GM12878 (cell line): Measurements from ENCODE around the gene ERC2. TPM values are rescaled to one million over a fixed set of nuclear protein-coding genes. Genes with fewer than 3 reads are reported as not detected.

Source experiments
- ATAC-seq: fragments of 200-7000 bp; cut with Tn5 transposase; 3 replicates; pipeline ENCODE4 v1.9.1; 2020; ENCODE audit warnings: mild to moderate bottlenecking, moderate library complexity
- BruUV-seq: library from RNA; stranded (reverse); fragments of 400-500 nt; replicated peaks from 2 replicates; lab custom pipeline; 2021; lab: Mats Ljungman, UMichigan
- CTCF ChIA-PET: fragments of 300-600 bp; sonication (Branson Sonifier 250); formaldehyde crosslinking; extraction: SDS; loops from one replicate; lab custom pipeline; 2021; ENCODE audit warnings: inconsistent platforms; lab: Yijun Ruan, JAX
- POLR2A ChIA-PET: fragments of 350-600 bp; formaldehyde crosslinking; extraction: SDS; loops from one replicate; lab custom pipeline; 2021; ENCODE audit warnings: inconsistent platforms; lab: Charles Lee
- RAD21 ChIA-PET: fragments of 300-600 bp; sonication (Branson Sonifier 250); formaldehyde crosslinking; loops from one replicate; lab custom pipeline; 2023; ENCODE audit warnings: antibody characterized with exemption; ENCODE audit not compliant: unreplicated experiment; lab: Charles Lee
- SMC1A ChIA-PET: fragments of 300-600 bp; sonication (Branson Sonifier 250); formaldehyde crosslinking; loops from one replicate; lab custom pipeline; 2023; ENCODE audit not compliant: unreplicated experiment, uncharacterized antibody; lab: Charles Lee
- DNase-seq: peaks from one replicate; pipeline ENCODE4 v3.0.0-alpha.2; 2011; ENCODE audit warnings: low read depth, low spot score
- FAIRE-seq: peaks from 3 replicates; lab custom pipeline; 2011; peaks lifted over from hg19 to GRCh38; lab: Jason Lieb, UNC
- H2AFZ ChIP-seq: 2 replicates; pipeline ENCODE4 v1.6.0; 2011; ENCODE audit warnings: low read depth, low read length, control low read depth; ENCODE audit not compliant: control insufficient read depth
- H3K27ac ChIP-seq: 2 replicates; pipeline ENCODE4 v1.5.1; 2011; ENCODE audit warnings: control low read depth; ENCODE audit not compliant: control insufficient read depth, insufficient read depth
- H3K27me3 ChIP-seq, 2 experiments: replicated peaks in 1 of 2; 2 replicates each; pipeline versions ENCODE4 v1.6.0 to v1.6.1; 2011; ENCODE audit warnings: low read length in 1 of 2; ENCODE audit not compliant: control insufficient read depth in 2 of 2, insufficient read depth in 2 of 2
- H3K36me3 ChIP-seq, 2 experiments: 2 replicates each; pipeline ENCODE4 v1.5.1; 2011; ENCODE audit warnings: low read length in 1 of 2; ENCODE audit not compliant: control insufficient read depth in 2 of 2, insufficient read depth in 2 of 2
- H3K4me1 ChIP-seq: 2 replicates; pipeline ENCODE4 v1.6.1; 2011; ENCODE audit warnings: mild to moderate bottlenecking, low read length, moderate library complexity, mixed read lengths; ENCODE audit not compliant: control insufficient read depth, insufficient read depth
- H3K4me2 ChIP-seq: 2 replicates; pipeline ENCODE4 v1.6.0; 2011; ENCODE audit warnings: control low read depth; ENCODE audit not compliant: control insufficient read depth, insufficient read depth
- H3K4me3 ChIP-seq: fragments of 200-600 bp; sonication (generic); 2 replicates; pipeline ENCODE4 v1.5.1; 2016
- H3K79me2 ChIP-seq: 2 replicates; pipeline ENCODE4 v1.6.0; 2011; ENCODE audit warnings: low read length; ENCODE audit not compliant: control insufficient read depth, insufficient read depth
- H3K9ac ChIP-seq: 2 replicates; pipeline ENCODE4 v1.8.0; 2011; ENCODE audit warnings: low read length, control low read depth, mixed read lengths; ENCODE audit not compliant: control insufficient read depth, insufficient read depth
- H3K9me3 ChIP-seq: replicated peaks from 3 replicates; pipeline ENCODE4 v1.5.1; 2011; ENCODE audit warnings: mild to moderate bottlenecking, low read length; ENCODE audit not compliant: control insufficient read depth, insufficient read depth
- H4K20me1 ChIP-seq: 2 replicates; pipeline ENCODE4 v1.6.0; 2011; ENCODE audit not compliant: control insufficient read depth, insufficient read depth
- ATF3 ChIP-seq: IDR thresholded peaks from 2 replicates; pipeline ENCODE4 v1.6.1; 2011; ENCODE audit warnings: low read depth, mild to moderate bottlenecking, low read length, moderate library complexity, borderline replicate concordance; ENCODE audit errors: extremely low read depth
- CHD1 ChIP-seq: IDR thresholded peaks from 2 replicates; pipeline ENCODE4 v1.6.1; 2012; ENCODE audit warnings: low read depth, low read length, improper control_type of control experiment
- EP300 ChIP-seq, 2 experiments: fragments of 150-350 bp in 1 of 2; IDR thresholded peaks; 2 replicates each; pipeline ENCODE4 v1.6.1; 2011 to 2012; ENCODE audit warnings: low read depth in 2 of 2, low read length in 2 of 2, borderline replicate concordance in 1 of 2, improper control_type of control experiment in 1 of 2, inconsistent platforms in 1 of 2; ENCODE audit not compliant: control insufficient read depth in 1 of 2
- ETV6 ChIP-seq, 2 experiments: fragments of 450-650 bp in 1 of 2; IDR thresholded peaks in 1 of 2; conservative IDR thresholded peaks in 1 of 2; 2 replicates each; pipeline ENCODE4 v1.6.1; 2014; ENCODE audit warnings: antibody characterized with exemption in 1 of 2, borderline replicate concordance in 1 of 2, low read depth in 1 of 2, mild to moderate bottlenecking in 1 of 2, moderate library complexity in 1 of 2
- FOXK2 ChIP-seq: fragments of 450-650 bp; IDR thresholded peaks from 2 replicates; pipeline ENCODE4 v1.6.1; 2017; ENCODE audit warnings: mild to moderate bottlenecking, moderate library complexity
- MXI1 ChIP-seq: fragments of 150-350 bp; IDR thresholded peaks from 2 replicates; pipeline ENCODE4 v1.6.1; 2011; ENCODE audit warnings: low read depth, mild to moderate bottlenecking, inconsistent platforms, low read length, improper control_type of control experiment
- NR2F1 ChIP-seq: fragments of 450-650 bp; conservative IDR thresholded peaks from 2 replicates; pipeline ENCODE4 v1.6.1; 2017; ENCODE audit warnings: mild to moderate bottlenecking
- NRF1 ChIP-seq: conservative IDR thresholded peaks from 2 replicates; pipeline ENCODE4 v1.6.1; 2011; ENCODE audit warnings: mild to moderate bottlenecking, low read depth, low read length, improper control_type of control experiment
- POU2F2 ChIP-seq: IDR thresholded peaks from 3 replicates; pipeline ENCODE4 v1.6.1; 2011; ENCODE audit warnings: low read depth, mild to moderate bottlenecking, low read length, borderline replicate concordance
- RELA ChIP-seq: fragments of 450-650 bp; IDR thresholded peaks from 2 replicates; pipeline ENCODE4 v1.8.0; 2014; ENCODE audit warnings: borderline replicate concordance; ENCODE audit not compliant: partially characterized antibody
- RUNX3 ChIP-seq: IDR thresholded peaks from 2 replicates; pipeline ENCODE4 v1.6.1; 2012; ENCODE audit warnings: low read length, inconsistent platforms
- SP1 ChIP-seq: IDR thresholded peaks from one replicate; pipeline ENCODE4 v1.6.1; 2011; ENCODE audit warnings: low read depth, low read length
- SPI1 ChIP-seq: IDR thresholded peaks from 2 replicates; pipeline ENCODE4 v1.6.1; 2011; ENCODE audit warnings: low read depth, mild to moderate bottlenecking, low read length, moderate library complexity, borderline replicate concordance; ENCODE audit not compliant: insufficient read depth
- ZBED1 ChIP-seq: IDR thresholded peaks from 2 replicates; pipeline ENCODE4 v1.6.1; 2016; ENCODE audit warnings: borderline replicate concordance
- ZNF384 ChIP-seq: IDR thresholded peaks from 2 replicates; pipeline ENCODE4 v1.6.1; 2012; ENCODE audit warnings: low read depth, mild to moderate bottlenecking, low read length, improper control_type of control experiment, borderline replicate concordance
- ZSCAN29 ChIP-seq: fragments of 450-650 bp; IDR thresholded peaks from 2 replicates; pipeline ENCODE4 v1.6.1; 2017; ENCODE audit warnings: mild to moderate bottlenecking, moderate library complexity
- WGBS: methylation state at CpG from one replicate; pipeline ENCODE4 v1.1.6; 2016; ENCODE audit warnings: low lambda C conversion rate; ENCODE audit not compliant: insufficient replicate concordance, insufficient coverage; ENCODE audit errors: missing lambda C conversion rate; 5-methylcytosine and 5-hydroxymethylcytosine counted together
- in situ Hi-C: fragments of 300-500 bp; cut with MboI; formaldehyde crosslinking; loops from 9 replicates; pipeline ENCODE4 v1.14.3; 2018; ENCODE audit warnings: mixed read lengths
- intact Hi-C: fragments of 100-400 bp; cut with micrococcal nuclease; formaldehyde crosslinking; loops from one replicate; pipeline ENCODE4 v1.14.2; 2022; ENCODE audit not compliant: unreplicated experiment
- polyA plus RNA-seq, 11 experiments: library from polyadenylated mRNA; depleted of rRNA in 4 of 11; unstranded in 6 of 11; stranded (reverse) in 5 of 11; fragments of >200 nt; fragmentation: Nextera tagmentation in 4 of 11; fragmentation: Illumina TruSeq in 1 of 11; extraction: Ambion mirVana in 4 of 11; extraction: Trizol in 1 of 11; gene quantifications; 1 replicate in 1 of 11; 2 replicates in 10 of 11; pipeline versions ENCODE4 v1.2.1 to v1.2.3, GENCODE V29; 2011 to 2016; ENCODE audit warnings: inconsistent platforms in 2 of 11, missing spikeins in 2 of 11, low read depth in 1 of 11
- total RNA-seq, 4 experiments: library from RNA; depleted of rRNA in 3 of 4; stranded (reverse); fragments of >200 nt in 3 of 4; fragmentation: Illumina TruSeq in 1 of 4; extraction: Trizol in 1 of 4; gene quantifications; 2 replicates each; pipeline versions ENCODE4 v1.2.1 to v1.2.3, GENCODE V29; 2013 to 2021
- TF ChIP-seq, protein P1 (sequence below): fragments of 450-650 bp; IDR thresholded peaks from 2 replicates; pipeline ENCODE4 v1.6.1; 2017; ENCODE audit warnings: low read depth, mild to moderate bottlenecking, moderate library complexity

Gene ERC2
- total and polyA plus RNA-seq, 10 of the 15 experiments (the other 5 are each of a cell fraction or from before 2014, with no cell fraction given): 0.06 to 1.4 (median 0.12) TPM; not detected in 3

DNA sequence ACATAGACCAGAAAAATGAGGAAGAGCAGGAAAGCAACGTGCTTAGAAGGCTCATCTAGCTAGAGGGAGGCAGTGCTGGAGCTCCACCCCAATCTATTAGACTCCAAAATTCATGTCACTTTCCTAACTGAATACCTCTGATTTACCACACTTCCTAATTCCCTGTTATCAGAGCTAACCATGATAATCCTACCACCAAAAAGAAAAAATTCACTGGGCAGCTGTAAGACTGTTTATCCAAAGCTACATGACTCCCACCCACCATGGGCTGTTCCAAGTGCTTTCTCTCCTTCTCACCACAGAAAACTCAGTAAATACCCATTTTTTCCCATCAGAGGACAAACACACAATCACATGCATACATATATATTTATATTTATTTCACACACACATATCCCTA, 501.7 kb downstream of the ERC2 start:
- ChIA-PET CTCF (no interaction called here), SMC1A (interaction anchor here (0.6 kb wide), 2 partner anchors 44 to 176 kb away, joined by 3 to 4 read pairs; no protein-coding TSS in a partner anchor), RAD21 (no interaction called here), POLR2A (no interaction called here)
- H3K4me3 ChIP-seq: no peak overlapping the region
- H3K4me2 ChIP-seq: no peak overlapping the region
- ATAC-seq (no peak), DNase-seq (no peak), FAIRE-seq (no peak)
- in situ Hi-C loops: no loop called here
- TF ChIP-seq SP1 (no peak), NR2F1 (no peak)
- H3K9me3 ChIP-seq: no peaks in the 10 kb centered on the region
- H3K79me2 ChIP-seq: no peaks in the 10 kb centered on the region
- H3K9ac ChIP-seq: no peak overlapping the region
- no peaks in the 10 kb centered on the region for H4K20me1 ChIP-seq
- no peak overlapping the region for H2AFZ ChIP-seq
- intact Hi-C loops: no loop called here
- BruUV-seq: no TSS peak
- no peaks in the 10 kb centered on the region for H3K4me1 ChIP-seq
- H3K27ac ChIP-seq: no peak overlapping the region
- no peaks in the 10 kb centered on the region for H3K27me3 ChIP-seq
- no peaks in the 10 kb centered on the region for H3K36me3 ChIP-seq
- WGBS: 0% methylated on average over 1 of the region's 1 CpG

GRCh38 chr3:55965776-55966175, 502.5 kb downstream of the ERC2 start:
- 2% methylated on average over 5 of the region's 5 CpGs for WGBS
- Histone ChIP-seq H3K4me3 (no peak overlapping the region), H4K20me1 (no peaks in the 10 kb centered on the region), H3K79me2 (no peaks in the 10 kb centered on the region), H3K9ac (no peak overlapping the region), H3K4me1 (no peaks in the 10 kb centered on the region), H3K4me2 (no peak overlapping the region), H3K9me3 (no peaks in the 10 kb centered on the region), H3K27ac (no peak overlapping the region), H2AFZ (no peak overlapping the region), H3K27me3 (no peaks in the 10 kb centered on the region), H3K36me3 (no peaks in the 10 kb centered on the region)
- in situ Hi-C loops (no loop called here), intact Hi-C loops (no loop called here)
- ChIA-PET CTCF (interaction anchor here (1.1 kb wide), 1 partner anchor 10 kb away, joined by 3 read pairs; no protein-coding TSS in a partner anchor), SMC1A (no interaction called here), POLR2A (no interaction called here), RAD21 (no interaction called here)
- DNase-seq (peak; percentile 7), FAIRE-seq (no peak), ATAC-seq (peak; percentile 57)
- no peak for TF ChIP-seq FOXK2
- TF ChIP-seq NRF1: no peak
- peak in 1 of 2 experiments; percentile 78; a peak in 1 of 4 replicates for TF ChIP-seq ETV6 (conservative IDR thresholded peaks at IDR 0.05 in 1 of 2, IDR thresholded peaks at IDR 0.05 in 1 of 2; ENCODE audit: borderline replicate concordance in 1 of 2, low read depth in 1 of 2)
- TF ChIP-seq ZBED1: no peak
- TF ChIP-seq RUNX3: peak; percentile 43
- no peak for TF ChIP-seq CHD1
- TF ChIP-seq POU2F2: no peak
- no peak for TF ChIP-seq MXI1
- TF ChIP-seq, protein P1, sequence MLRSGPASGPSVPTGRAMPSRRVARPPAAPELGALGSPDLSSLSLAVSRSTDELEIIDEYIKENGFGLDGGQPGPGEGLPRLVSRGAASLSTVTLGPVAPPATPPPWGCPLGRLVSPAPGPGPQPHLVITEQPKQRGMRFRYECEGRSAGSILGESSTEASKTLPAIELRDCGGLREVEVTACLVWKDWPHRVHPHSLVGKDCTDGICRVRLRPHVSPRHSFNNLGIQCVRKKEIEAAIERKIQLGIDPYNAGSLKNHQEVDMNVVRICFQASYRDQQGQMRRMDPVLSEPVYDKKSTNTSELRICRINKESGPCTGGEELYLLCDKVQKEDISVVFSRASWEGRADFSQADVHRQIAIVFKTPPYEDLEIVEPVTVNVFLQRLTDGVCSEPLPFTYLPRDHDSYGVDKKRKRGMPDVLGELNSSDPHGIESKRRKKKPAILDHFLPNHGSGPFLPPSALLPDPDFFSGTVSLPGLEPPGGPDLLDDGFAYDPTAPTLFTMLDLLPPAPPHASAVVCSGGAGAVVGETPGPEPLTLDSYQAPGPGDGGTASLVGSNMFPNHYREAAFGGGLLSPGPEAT: no peak
- no peak for TF ChIP-seq ZSCAN29
- TF ChIP-seq EP300 (IDR thresholded peaks at IDR 0.05; ENCODE audit: borderline replicate concordance in 1 of 2, control insufficient read depth in 1 of 2, low read depth in 2 of 2, low read length in 2 of 2): no peak
- no peak for TF ChIP-seq ATF3
- TF ChIP-seq SPI1: peak; percentile 8; the same call in 1 of the 2 replicates
- TF ChIP-seq ZNF384: no peak
- TF ChIP-seq RELA: no peak
- no TSS peak for BruUV-seq
